ENCODE measurements around the gene ZMIZ1.
A peak's percentile ranks its signal among the peaks of the same experiment; 100 is the strongest.

Gene ZMIZ1

GRCh38 chr10:79059859-79060379 lies 8.8 kb upstream of the ZMIZ1 start:
- no peaks in the 10 kb centered on the region for H3K27me3 ChIP-seq (ENCODE audit: insufficient read depth, low read length, poor library complexity)
- H3K36me3 ChIP-seq (ENCODE audit: control insufficient read depth, insufficient read depth, low read length): no peaks in the 10 kb centered on the region
- no peak overlapping the region for H3K4me3 ChIP-seq (ENCODE audit: low read length)
- H4K5ac ChIP-seq (ENCODE audit: low read length): no peak overlapping the region
- H3K18ac ChIP-seq (ENCODE audit: low read length): no peak overlapping the region
- H3K27ac ChIP-seq (ENCODE audit: low read depth, low read length): no peak overlapping the region
- no peak overlapping the region for H3K23ac ChIP-seq (ENCODE audit: low read length)
- H2BK15ac ChIP-seq (replicated peaks; ENCODE audit: low read depth): no peak overlapping the region
- H3K4me2 ChIP-seq (ENCODE audit: low read length): no peak overlapping the region
- no peak overlapping the region for H2BK5ac ChIP-seq (ENCODE audit: low read length)
- H3K79me2 ChIP-seq (ENCODE audit: control insufficient read depth, insufficient read depth, low read length): no peaks in the 10 kb centered on the region
- no peak overlapping the region for H4K8ac ChIP-seq (ENCODE audit: low read depth, low read length)
- no peak overlapping the region for H3K9ac ChIP-seq (ENCODE audit: low read length)
- H2BK120ac ChIP-seq (ENCODE audit: low read depth, low read length): no peak overlapping the region
- H3K79me1 ChIP-seq (ENCODE audit: low read length): no peaks in the 10 kb centered on the region
- peak overlapping the region; percentile 66 for H2AK5ac ChIP-seq (ENCODE audit: low read length)
- DNase-seq: no peak
- WGBS (ENCODE audit: extremely low coverage, insufficient coverage, low lambda C conversion rate): no CpG with 5 or more reads among the region's 11 CpGs
- H3K4me1 ChIP-seq (ENCODE audit: control insufficient read depth, low read depth, low read length): peaks cover 12% of the 10 kb centered on the region
- H3K4ac ChIP-seq (ENCODE audit: low read depth, low read length): no peak overlapping the region
- H3K56ac ChIP-seq (ENCODE audit: low read length): peak overlapping the region; percentile 44

- no peak for DNase-seq
- H3K79me2 ChIP-seq (ENCODE audit: control insufficient read depth, insufficient read depth, low read length): no peaks in the 10 kb centered on the region
- no peaks in the 10 kb centered on the region for H3K79me1 ChIP-seq (ENCODE audit: low read length)
- no peak overlapping the region for H4K8ac ChIP-seq (ENCODE audit: low read depth, low read length)
- WGBS (ENCODE audit: extremely low coverage, insufficient coverage, low lambda C conversion rate): no CpG with 5 or more reads among the region's 7 CpGs
- no peak overlapping the region for H2BK15ac ChIP-seq (replicated peaks; ENCODE audit: low read depth)
- H3K9ac ChIP-seq (ENCODE audit: low read length): no peak overlapping the region
- H3K23ac ChIP-seq (ENCODE audit: low read length): no peak overlapping the region
- no peak overlapping the region for H3K56ac ChIP-seq (ENCODE audit: low read length)
- no peak overlapping the region for H3K4me2 ChIP-seq (ENCODE audit: low read length)
- H3K18ac ChIP-seq (ENCODE audit: low read length): no peak overlapping the region
- H3K36me3 ChIP-seq (ENCODE audit: control insufficient read depth, insufficient read depth, low read length): no peaks in the 10 kb centered on the region
- H2AK5ac ChIP-seq (ENCODE audit: low read length): no peak overlapping the region
- H2BK5ac ChIP-seq (ENCODE audit: low read length): no peak overlapping the region
- no peak overlapping the region for H3K4me3 ChIP-seq (ENCODE audit: low read length)
- no peak overlapping the region for H4K5ac ChIP-seq (ENCODE audit: low read length)
- H3K27ac ChIP-seq (ENCODE audit: low read depth, low read length): no peak overlapping the region
- peaks cover 12% of the 10 kb centered on the region for H3K4me1 ChIP-seq (ENCODE audit: control insufficient read depth, low read depth, low read length)
- no peak overlapping the region for H3K4ac ChIP-seq (ENCODE audit: low read depth, low read length)
- no peak overlapping the region for H2BK120ac ChIP-seq (ENCODE audit: low read depth, low read length)
- no peaks in the 10 kb centered on the region for H3K27me3 ChIP-seq (ENCODE audit: insufficient read depth, low read length, poor library complexity)
These were observed 8.0 kb upstream of the ZMIZ1 start for GRCh38 chr10:79060641-79061255.

GRCh38 chr10:79061441-79062315 lies 7.1 kb upstream of the ZMIZ1 start:
- Histone ChIP-seq H2AK5ac (ENCODE audit: low read length) (no peak overlapping the region), H3K79me2 (ENCODE audit: control insufficient read depth, insufficient read depth, low read length) (no peaks in the 10 kb centered on the region), H4K5ac (ENCODE audit: low read length) (no peak overlapping the region), H2BK120ac (ENCODE audit: low read depth, low read length) (no peak overlapping the region), H3K79me1 (ENCODE audit: low read length) (no peaks in the 10 kb centered on the region), H3K27me3 (ENCODE audit: insufficient read depth, low read length, poor library complexity) (no peaks in the 10 kb centered on the region), H3K4me2 (ENCODE audit: low read length) (no peak overlapping the region), H3K23ac (ENCODE audit: low read length) (no peak overlapping the region), H3K56ac (ENCODE audit: low read length) (no peak overlapping the region), H2BK5ac (ENCODE audit: low read length) (no peak overlapping the region), H3K18ac (ENCODE audit: low read length) (no peak overlapping the region), H2BK15ac (replicated peaks; ENCODE audit: low read depth) (no peak overlapping the region), H3K4ac (ENCODE audit: low read depth, low read length) (no peak overlapping the region), H3K27ac (ENCODE audit: low read depth, low read length) (no peak overlapping the region), H3K36me3 (ENCODE audit: control insufficient read depth, insufficient read depth, low read length) (no peaks in the 10 kb centered on the region), H3K4me3 (ENCODE audit: low read length) (no peak overlapping the region), H3K9ac (ENCODE audit: low read length) (no peak overlapping the region), H3K4me1 (ENCODE audit: control insufficient read depth, low read depth, low read length) (peaks cover 16% of the 10 kb centered on the region), H4K8ac (ENCODE audit: low read depth, low read length) (no peak overlapping the region)
- DNase-seq: no peak
- WGBS (ENCODE audit: extremely low coverage, insufficient coverage, low lambda C conversion rate): no CpG with 5 or more reads among the region's 14 CpGs

GRCh38 chr10:79063071-79063491 lies 5.7 kb upstream of the ZMIZ1 start:
- no peak overlapping the region for H3K9ac ChIP-seq (ENCODE audit: low read length)
- H4K8ac ChIP-seq (ENCODE audit: low read depth, low read length): no peak overlapping the region
- H3K4ac ChIP-seq (ENCODE audit: low read depth, low read length): no peak overlapping the region
- H4K5ac ChIP-seq (ENCODE audit: low read length): no peak overlapping the region
- peak overlapping the region; percentile 11 for H3K23ac ChIP-seq (ENCODE audit: low read length)
- H3K27me3 ChIP-seq (ENCODE audit: insufficient read depth, low read length, poor library complexity): no peaks in the 10 kb centered on the region
- H3K79me1 ChIP-seq (ENCODE audit: low read length): no peaks in the 10 kb centered on the region
- H3K79me2 ChIP-seq (ENCODE audit: control insufficient read depth, insufficient read depth, low read length): no peaks in the 10 kb centered on the region
- H3K56ac ChIP-seq (ENCODE audit: low read length): peak overlapping the region; percentile 38
- H2BK120ac ChIP-seq (ENCODE audit: low read depth, low read length): no peak overlapping the region
- H2BK15ac ChIP-seq (replicated peaks; ENCODE audit: low read depth): no peak overlapping the region
- no peaks in the 10 kb centered on the region for H3K36me3 ChIP-seq (ENCODE audit: control insufficient read depth, insufficient read depth, low read length)
- H2AK5ac ChIP-seq (ENCODE audit: low read length): peak overlapping the region; percentile 55
- H2BK5ac ChIP-seq (ENCODE audit: low read length): no peak overlapping the region
- H3K4me2 ChIP-seq (ENCODE audit: low read length): no peak overlapping the region
- no peak overlapping the region for H3K27ac ChIP-seq (ENCODE audit: low read depth, low read length)
- DNase-seq: no peak
- H3K4me1 ChIP-seq (ENCODE audit: control insufficient read depth, low read depth, low read length): peaks cover 13% of the 10 kb centered on the region
- H3K4me3 ChIP-seq (ENCODE audit: low read length): no peak overlapping the region
- no peak overlapping the region for H3K18ac ChIP-seq (ENCODE audit: low read length)
- WGBS (ENCODE audit: extremely low coverage, insufficient coverage, low lambda C conversion rate): no CpG with 5 or more reads among the region's 5 CpGs

- no peak overlapping the region for H2BK15ac ChIP-seq (replicated peaks; ENCODE audit: low read depth)
- no peak overlapping the region for H2BK120ac ChIP-seq (ENCODE audit: low read depth, low read length)
- DNase-seq: no peak
- H4K8ac ChIP-seq (ENCODE audit: low read depth, low read length): no peak overlapping the region
- H3K79me1 ChIP-seq (ENCODE audit: low read length): no peaks in the 10 kb centered on the region
- no peak overlapping the region for H3K27ac ChIP-seq (ENCODE audit: low read depth, low read length)
- no peaks in the 10 kb centered on the region for H3K27me3 ChIP-seq (ENCODE audit: insufficient read depth, low read length, poor library complexity)
- H3K18ac ChIP-seq (ENCODE audit: low read length): no peak overlapping the region
- H3K23ac ChIP-seq (ENCODE audit: low read length): peak overlapping the region; percentile 11
- no peak overlapping the region for H2BK5ac ChIP-seq (ENCODE audit: low read length)
- H3K4me2 ChIP-seq (ENCODE audit: low read length): no peak overlapping the region
- no peaks in the 10 kb centered on the region for H3K79me2 ChIP-seq (ENCODE audit: control insufficient read depth, insufficient read depth, low read length)
- H3K9ac ChIP-seq (ENCODE audit: low read length): no peak overlapping the region
- H2AK5ac ChIP-seq (ENCODE audit: low read length): no peak overlapping the region
- H3K56ac ChIP-seq (ENCODE audit: low read length): no peak overlapping the region
- H3K4me1 ChIP-seq (ENCODE audit: control insufficient read depth, low read depth, low read length): peaks cover 10% of the 10 kb centered on the region
- no peaks in the 10 kb centered on the region for H3K36me3 ChIP-seq (ENCODE audit: control insufficient read depth, insufficient read depth, low read length)
- no peak overlapping the region for H3K4me3 ChIP-seq (ENCODE audit: low read length)
- H4K5ac ChIP-seq (ENCODE audit: low read length): no peak overlapping the region
- WGBS (ENCODE audit: extremely low coverage, insufficient coverage, low lambda C conversion rate): no CpG with 5 or more reads among the region's 8 CpGs
- H3K4ac ChIP-seq (ENCODE audit: low read depth, low read length): no peak overlapping the region
These were observed 4.9 kb upstream of the ZMIZ1 start for GRCh38 chr10:79063661-79064492.

Measured in mesendoderm (in vitro differentiated cells).